CD1c-positive myeloid dendritic cell (primary cell): Measurements from ENCODE around the gene EAF1.
"Not testable (repeated sequence)": the region's sequence is repeated elsewhere in the genome, so short reads cannot be mapped to it uniquely, and the experiment has no call there.

Experiments used
- DNase-seq: peaks from one replicate; pipeline ENCODE4 v3.0.0-alpha.2; 2016; ENCODE audit errors: extremely low spot score

The EAF1 gene

DNA sequence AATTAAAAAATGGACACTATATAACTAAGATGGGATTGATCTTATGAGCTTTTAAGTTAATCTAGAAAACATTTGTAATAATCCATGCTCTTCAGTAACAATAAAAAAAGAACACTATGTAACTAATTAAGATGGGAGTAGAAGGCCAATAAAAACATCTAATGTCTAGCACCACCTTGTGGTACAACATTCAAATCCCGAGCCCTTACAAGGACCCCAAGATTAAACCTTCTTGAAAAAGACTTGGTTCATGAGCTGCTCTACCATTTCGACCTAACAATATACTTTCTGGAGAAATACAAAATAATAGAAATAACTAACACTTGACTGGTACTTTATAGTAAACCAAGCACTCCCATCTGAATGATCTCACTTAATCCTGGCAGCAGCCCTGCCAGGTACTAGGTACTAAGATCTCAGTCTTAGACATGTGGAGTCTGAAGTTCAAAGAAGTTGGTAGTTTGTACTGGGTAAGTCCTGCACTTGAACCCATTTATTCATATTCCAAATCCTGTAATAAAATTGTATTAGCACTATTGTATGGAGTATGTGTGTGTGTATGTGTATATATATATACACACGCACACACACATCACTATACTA lies 21.8 kb upstream of the EAF1 start:
- peak; percentile 63 for DNase-seq

DNA sequence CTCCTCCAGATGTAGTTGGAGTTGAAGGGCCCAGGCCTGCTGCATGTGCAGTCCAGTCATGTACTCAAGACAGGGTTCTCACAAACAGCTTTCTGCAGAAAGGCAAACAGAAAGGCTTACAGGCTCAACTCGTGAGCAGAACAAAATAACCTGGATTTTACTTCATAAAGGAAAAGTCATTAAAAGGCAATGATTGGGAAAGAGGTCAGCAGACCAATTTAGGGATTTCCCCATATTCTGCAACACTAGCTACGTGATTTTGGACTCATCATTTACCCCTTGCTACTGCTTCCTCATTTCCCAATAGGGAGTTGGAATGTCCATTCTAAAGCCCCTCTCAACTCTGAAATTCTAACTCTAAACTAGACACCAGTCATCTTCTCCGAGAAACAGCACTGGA lies 18.2 kb upstream of the EAF1 start:
- DNase-seq: peak; percentile 77

DNA sequence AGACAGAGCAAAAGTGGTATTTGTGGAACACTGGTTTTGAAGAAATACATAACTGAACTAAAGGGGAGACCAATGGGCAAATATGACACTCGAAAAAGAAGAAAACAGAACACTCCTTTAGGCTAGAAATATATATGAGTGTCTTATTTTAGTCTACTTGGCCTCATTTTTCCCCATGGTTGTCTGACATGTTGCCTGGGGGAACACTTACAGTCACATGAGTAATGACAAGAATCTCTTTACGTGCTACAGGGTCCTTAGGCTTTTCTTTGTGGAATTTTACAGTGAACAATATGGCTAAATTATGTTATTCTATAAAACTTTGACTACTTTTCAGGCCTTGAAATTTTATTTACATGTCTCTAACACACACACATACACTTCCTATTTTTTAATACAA lies 17.6 kb upstream of the EAF1 start:
- no peak for DNase-seq

DNA sequence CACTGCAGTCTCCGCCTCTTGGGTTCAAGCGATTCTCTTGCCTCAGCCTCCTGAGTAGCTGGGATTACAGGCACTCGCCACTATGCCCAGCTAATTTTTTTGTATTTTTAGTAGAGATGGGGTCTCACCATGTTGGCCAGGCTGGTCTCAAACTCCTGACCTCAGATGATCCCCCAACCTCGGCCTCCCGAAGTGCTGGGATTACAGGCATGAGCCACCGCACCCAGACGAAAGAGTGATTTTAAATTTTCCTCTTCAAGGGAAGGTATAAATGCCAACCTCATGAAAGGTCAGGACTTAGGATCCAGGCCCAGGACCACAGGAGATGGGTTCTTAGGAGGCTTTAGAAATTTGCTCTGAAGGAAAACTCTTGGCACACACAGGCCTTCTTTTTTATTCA lies 16.4 kb upstream of the EAF1 start:
- DNase-seq: not testable (repeated sequence)

DNA sequence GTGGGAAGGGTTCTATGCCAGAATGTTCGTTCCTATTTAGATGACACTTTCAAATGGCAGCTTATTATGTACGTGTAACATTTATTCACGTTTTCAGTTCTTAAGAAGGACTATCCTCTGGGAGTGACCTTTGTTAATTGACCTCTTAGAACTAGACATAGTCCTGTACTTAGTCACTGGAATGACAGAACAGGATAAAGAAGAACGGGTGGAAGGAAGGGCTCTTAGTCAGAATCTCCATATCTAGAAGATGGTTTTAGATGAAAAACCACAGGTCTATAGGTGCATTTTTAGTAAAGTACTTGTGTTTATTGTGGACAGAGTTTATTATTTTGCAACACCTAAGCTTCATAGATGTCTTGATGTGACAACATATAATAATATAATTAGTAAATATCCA lies 6.5 kb upstream of the EAF1 start:
- DNase-seq: no peak

DNA sequence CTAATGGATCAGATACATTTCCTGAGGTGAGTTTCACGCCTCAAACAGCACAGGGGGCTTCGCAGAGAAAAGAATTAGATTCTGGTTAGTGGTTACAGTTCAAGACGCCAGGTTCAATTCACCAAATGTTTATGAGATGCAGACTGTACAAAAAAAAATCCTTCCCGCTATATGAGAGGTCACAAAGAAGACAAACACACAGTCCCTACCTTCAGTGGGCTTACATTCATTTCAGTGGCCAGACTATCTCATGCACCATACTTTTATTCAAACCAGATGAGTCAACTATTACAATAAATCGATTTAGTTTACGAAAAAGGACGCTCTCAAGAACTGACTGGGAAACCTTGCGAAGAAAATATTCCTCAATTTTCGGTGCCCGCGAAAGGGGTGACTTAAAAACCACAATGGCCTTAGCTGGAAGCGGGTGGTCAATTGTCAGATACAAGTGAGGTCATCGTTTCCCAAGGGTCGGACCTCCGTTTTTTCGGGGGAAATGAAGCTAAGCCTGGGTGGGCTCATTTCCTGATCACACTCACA lies 749 bp upstream of the EAF1 start:
- DNase-seq: no peak

DNA sequence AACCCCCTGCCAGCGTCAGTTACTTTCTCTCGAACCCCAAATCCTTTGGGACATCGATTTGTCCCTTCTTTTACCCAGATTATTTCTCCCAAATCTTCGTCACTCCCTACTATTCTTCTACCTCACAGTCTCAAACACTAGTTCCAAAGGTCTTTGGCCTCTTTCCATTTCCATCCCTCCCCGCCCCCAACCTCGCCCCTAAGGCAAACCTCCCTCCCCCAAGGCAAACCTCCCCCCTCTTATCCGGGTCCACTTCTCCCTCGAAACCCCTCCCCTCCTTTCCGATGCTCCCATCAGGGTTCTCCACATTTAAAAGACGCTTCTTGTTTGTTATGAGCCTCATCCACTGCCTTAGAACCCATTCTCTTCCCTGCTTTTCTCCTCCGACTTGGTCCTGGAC lies 583 bp downstream of the EAF1 start:
- peak; percentile 22 for DNase-seq

DNA sequence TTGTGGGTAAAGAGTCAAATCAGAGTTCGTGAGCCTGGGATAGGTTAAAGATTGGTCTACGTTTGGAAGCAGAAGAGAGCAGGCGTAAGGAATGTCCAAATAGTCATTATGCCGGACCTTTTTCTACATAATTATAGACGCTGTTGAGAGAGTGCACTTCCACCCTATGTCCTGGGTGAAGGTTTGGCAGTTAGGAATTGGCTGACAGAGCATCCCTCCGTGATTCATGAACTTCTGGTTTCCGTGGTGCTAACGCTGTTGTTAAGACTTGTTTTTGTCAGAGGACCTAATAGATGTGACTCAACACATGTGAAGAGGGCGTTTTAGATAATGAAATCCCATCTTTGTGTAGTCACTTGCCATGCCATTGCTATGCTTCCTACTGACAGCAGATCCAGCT lies 1.1 kb downstream of the EAF1 start:
- DNase-seq: peak; percentile 69

DNA sequence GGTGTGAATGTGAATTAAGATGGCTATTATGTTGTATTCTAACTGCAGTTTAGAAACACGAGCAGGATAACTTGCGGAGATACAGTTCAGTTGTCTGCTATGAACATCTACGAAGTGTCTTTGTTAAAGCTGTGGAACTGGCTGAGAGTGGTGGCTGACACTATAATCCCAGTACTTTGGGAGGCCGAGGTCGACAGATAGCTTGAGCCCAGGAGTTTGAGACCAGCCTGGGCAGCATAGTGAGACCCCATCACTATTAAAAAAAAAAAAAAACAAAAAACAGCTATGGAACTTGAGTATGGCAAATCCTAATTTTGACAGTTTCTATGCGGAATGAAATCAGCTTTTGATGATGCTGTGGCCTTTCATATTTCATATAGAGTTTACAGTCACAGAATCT lies 1.7 kb downstream of the EAF1 start:
- no peak for DNase-seq

DNA sequence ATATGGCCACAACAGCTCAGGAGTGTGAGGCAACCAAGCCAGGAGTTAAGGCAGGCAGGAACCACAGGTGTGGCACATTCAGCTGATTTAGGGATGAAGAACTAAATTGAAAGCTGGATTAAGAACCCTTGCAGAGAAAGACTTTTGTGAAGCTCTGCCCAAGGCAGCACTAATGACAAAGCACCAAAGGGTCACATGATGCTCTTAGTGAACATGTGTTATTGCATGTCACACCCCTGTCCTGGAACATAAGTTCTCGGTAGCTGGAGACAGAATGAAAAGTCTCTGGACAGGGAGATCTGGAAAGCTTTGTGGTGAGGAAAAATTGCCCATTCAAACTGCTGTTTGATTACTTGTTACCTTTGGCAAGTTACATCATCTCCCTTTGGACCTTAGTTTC lies 3.2 kb downstream of the EAF1 start:
- DNase-seq: no peak

DNA sequence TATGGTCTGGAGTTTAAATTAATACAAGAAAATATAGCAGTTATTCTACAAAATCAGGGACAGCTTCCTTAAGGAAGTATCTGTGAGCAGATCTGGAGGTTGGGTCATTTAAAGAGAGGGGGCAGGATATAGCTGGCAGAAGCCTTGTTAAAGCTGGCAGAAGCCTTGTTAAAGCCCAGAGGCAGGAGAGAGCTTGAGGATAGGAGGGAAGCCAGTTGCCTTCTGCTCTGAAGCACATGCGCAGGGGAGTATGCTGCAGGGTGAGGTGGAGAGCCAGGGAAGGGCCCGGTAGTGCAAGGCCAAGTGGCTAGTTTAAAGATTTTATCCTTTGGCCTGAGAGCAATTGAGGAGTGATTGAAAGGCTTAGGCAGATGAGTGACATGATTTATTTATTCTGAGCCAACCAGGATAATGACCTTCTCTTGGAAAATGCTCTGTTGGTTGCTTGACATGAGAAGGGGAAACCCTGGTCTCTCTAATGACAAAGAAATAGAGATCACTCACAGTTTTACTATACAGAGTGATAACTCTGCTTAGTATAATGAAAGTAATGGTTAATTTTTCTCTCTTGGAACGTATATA lies 3.9 kb downstream of the EAF1 start:
- no peak for DNase-seq

DNA sequence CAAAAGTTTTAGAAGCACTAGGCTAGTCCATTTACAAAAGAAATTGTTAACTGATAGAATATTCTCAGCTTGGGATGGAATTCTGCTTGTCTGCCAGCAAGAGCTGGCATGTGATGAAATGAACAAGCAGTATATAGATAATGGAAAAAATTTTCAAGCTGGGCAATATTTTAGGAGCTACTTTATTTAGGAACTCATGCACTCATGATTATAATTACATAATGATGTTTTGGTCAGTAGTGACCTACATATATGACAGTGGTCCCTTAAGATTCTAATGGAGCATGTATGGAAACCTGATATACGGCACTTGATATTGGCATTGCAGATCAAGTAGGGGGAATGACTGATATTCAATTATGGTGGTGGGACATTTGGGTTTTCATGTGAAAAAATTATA lies 6.1 kb downstream of the EAF1 start:
- no peak for DNase-seq

DNA sequence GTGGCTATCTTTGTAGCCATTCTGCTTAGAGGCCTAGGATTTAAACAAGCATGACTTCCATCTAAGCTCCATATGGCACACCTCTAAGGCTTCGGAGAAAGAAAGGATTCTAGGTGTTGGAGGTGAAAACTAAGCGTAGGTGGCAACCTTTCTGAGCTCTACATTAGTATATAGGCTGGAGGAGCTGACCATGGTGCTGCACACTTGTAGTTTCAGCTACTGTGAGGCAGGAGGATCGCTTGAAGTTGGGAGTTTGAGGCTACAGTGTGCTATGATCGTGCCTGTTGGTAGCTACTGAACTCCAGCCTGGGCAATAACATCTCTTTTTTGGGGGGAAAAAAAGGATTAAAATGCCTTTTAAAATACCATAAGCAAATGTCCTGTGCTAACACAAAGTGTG lies 7.4 kb downstream of the EAF1 start:
- DNase-seq: no peak

DNA sequence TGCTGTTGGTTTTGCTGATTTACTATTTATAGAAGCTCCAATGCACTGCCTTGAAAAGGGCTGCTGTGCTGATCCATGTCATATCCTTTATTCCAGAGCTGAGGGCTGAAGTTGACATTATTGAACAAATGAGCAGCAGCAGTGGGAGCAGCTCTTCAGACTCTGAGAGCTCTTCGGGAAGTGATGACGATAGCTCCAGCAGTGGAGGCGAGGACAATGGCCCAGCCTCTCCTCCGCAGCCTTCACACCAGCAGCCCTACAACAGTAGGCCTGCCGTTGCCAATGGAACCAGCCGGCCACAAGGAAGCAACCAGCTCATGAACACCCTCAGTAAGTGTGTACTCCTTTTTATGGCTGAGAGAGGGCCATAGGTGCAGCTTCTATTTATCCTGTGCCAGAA lies 8.8 kb downstream of the EAF1 start:
- DNase-seq: no peak

DNA sequence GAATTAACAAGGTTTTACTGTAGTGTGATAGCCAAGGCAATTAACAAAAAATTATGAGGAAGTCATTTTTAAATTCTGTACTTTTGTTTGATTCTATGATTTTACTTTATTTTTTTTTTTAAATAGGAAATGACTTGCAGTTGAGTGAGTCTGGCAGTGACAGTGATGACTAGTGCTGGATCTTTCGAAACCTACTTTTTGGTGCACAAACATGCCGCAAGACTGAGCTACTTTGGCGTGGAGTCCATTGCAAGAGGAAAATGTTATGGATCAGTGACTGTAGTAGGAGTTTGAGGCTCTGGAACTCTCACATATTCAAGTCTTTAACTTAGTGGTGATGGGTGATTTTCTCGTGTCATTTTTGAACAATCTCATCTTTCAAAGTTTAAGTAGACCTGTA lies 11.6 kb downstream of the EAF1 start:
- peak; percentile 38 for DNase-seq

DNA sequence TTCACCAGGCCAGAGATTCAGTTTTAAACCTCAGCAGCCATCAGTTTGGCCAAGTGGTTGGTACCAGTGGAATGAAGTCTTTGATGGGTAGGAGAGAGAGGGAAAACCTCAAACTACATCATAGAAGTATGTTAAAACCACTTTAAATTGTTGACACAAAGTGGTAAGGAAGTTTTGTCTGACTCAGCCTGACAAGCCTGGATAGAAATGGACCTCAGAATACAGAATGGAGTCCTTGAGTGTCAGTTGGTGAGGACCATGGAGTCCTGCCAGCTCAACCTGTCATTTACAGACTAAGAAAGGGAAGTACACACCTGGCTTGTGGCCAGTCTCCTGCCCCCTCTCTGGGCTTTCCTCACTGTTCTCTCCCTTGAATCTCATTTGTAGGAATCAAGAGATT lies 12.1 kb downstream of the EAF1 start:
- peak; percentile 17 for DNase-seq

DNA sequence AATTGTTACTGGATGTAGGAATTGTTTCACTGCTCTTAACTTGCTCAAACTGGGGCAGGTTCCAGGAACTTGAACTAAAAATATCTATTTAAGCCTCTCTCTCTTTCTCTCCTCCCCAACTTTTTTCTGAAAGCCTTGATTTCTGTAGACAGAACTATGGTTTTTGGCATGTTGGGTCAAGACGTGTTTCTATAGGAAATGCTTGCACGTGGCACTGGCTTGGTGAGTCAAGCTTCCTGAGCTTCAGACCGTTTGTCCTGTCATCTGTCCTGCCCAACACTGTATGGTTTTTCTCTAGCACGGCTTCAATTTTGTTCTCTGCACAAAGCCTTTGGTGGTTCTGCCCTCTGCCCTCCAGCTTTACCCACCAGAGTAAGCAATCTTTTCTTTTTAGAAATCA lies 13.5 kb downstream of the EAF1 start:
- peak; percentile 30 for DNase-seq

DNA sequence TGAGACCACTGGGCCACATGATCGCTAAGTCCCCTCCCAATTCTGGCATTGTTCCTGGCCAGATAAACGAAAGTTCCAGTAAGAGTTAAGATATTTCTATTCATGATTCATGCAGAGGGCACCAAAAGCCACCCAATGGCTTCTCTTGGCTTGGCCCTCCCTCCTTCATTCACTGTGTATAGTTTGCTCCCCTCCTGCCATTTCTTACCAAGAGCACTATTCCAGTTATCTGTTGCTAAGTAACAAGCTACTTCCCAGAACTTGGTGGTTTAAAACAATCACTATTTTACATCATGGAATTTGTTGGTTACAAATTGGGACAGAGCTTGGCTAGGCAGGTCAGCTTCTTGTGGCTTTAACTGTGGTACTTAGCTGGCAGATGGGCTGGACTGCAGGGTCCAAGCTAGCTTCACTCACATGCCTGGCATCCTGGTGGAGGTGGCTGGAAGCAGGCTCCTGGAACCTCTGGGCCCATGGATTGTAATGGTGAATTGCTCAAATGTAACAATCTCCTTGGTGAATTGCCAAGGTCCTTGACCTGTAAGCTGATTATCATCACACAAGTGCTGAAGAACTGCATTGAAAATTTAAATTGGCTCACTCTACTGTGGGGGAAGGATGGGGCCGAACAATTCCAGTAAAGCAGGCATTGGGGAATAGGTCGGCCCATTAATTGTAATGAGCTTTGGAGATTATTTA lies 16.6 kb downstream of the EAF1 start:
- DNase-seq: no peak

DNA sequence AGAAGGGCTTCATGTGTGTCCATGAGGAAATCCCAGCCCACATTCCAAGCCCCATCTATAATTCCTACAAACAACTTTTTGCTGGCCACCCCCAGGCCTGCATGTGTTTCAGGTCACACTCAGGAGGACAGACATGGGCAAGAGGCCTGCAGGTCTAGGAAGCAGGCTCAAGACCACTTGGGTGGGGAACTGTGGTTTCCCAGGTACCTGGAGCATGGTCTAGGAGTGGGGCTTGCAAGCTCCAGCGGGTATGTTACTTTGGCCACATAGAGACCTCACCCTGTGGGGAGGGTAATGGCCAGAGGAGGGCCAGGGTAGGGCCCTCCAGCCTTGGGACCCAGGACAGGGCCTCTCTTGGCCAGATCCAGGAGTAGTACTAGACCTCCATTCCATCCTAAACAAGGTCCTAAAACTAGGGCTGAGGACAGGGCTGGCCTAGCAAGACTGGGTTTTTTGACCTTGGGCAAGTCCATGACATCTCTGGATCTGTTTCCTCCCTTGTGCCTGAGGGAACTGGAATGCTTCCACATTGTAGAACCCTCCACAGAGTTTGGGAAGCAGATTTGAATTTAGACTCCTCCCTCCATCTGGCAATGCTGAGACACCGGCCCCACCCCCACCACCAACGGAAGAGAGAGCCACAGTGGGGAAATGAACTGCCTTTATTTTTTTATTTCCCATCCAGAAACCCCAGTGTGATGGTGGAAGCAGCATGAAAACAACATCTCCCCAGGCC lies 22.3 kb downstream of the EAF1 start:
- no peak for DNase-seq

DNA sequence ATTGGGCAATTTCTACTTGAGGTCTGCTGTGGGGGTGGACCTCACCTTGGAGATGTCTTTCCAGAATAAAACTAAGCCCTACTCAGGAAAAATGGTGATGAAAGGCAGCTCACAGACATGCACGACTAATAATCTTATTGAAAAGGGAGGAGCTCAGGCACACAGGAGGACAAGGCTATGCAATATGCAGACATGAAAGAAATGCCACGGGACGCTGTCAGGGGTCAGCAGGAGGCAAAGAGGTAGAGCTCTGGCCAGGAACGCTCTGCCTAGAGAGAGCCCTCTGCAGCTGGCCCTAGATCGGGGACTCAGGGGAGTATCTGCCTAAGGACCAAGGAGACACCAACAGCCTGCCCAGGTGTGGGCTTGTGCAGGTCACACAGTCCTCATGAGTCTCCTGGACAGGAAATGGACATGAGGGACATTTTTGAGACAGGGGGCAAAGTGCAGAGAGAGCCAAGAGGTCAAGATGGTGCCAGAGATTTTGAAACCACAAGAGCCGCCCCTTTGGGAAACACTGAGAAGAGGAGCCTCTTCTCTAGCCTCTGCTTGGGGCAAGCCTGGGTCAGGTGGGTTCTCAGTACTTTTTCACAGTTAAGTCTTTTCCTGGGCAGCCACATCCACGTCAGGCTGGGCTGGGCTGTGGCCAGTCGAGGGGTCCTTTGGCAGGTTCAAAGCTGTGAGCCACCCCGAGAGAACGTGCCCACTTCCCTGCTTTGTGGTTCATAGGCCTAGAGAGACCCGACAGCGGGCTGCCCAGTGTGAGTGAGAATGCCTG lies 23.2 kb downstream of the EAF1 start:
- no peak for DNase-seq

DNA sequence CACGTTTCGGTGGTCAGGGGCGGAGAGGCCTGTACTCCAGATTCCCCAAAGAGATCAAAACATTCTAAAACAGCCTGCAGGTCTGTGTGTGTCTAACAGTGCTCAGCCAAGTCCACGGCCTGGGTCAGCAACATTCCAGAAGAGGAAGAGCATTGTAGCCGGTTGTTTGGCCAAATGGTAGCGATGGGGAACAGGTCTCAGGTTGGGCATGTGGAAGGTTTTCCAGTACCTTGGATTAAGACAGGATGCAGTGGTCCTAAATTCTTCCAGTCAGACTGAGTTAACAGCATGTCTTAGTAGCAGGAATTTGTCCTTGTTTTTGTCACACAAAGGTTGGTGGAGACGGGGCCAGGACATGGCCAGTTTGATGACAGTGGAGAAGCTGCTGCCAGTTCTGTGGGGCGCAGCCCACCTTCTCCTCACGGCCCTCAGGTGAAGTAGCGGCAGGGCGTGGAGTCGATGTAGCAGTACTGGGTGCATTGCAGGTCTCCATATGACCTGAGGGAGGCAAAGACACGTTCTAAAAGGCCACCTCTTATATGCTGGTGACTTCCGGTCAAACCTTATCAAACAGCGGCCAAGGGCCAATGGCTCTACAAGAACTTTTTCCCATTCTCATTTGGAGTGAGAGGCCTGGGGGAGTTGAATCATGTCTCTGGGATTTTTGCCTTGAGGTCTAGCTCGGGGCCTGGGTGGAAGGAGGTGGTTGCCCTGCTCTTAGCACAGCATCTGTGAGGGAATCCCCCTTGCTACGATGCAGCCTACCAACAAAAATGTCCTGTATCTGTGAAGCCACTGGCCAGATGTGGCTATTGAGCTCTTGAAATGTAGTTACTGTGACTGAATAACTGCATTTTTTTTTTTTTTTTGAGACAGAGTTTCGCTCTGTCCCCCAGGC lies 24.1 kb downstream of the EAF1 start:
- no peak for DNase-seq
